Lower leg skin (tissue), 4 donors: Measurements from ENCODE around the gene IL10. TPM values are rescaled to one million over a fixed set of nuclear protein-coding genes. Genes with fewer than 3 reads are reported as not detected.

Experiments used
- DNase-seq, 2 donors: peaks; one replicate each; pipeline ENCODE4 v3.0.0-alpha.2; 2019; ENCODE audit warnings: low spot score in 2 of 2
- H3K4me3 ChIP-seq: fragments of 200-600 bp; sonication (generic); 2 replicates; pipeline ENCODE4 v1.5.1; 2017; ENCODE audit warnings: mild to moderate bottlenecking, low read depth; ENCODE audit not compliant: poor library complexity, severe bottlenecking
- POLR2A ChIP-seq, 2 donors: fragments of 450-650 bp; IDR thresholded peaks; one replicate each; pipeline ENCODE4 v1.6.1; 2016 to 2017; ENCODE audit warnings: antibody characterized with exemption in 2 of 2, mild to moderate bottlenecking in 1 of 2, moderate library complexity in 1 of 2
- WGBS, 2 donors: methylation state at CpG; one replicate each; pipeline ENCODE4 v1.1.5; 2018; 5-methylcytosine and 5-hydroxymethylcytosine counted together
- intact Hi-C: fragments of 100-400 bp; cut with DNase I; formaldehyde crosslinking; loops from one replicate; pipeline ENCODE4 v1.15.0; 2023; ENCODE audit warnings: low total_unique reads
- total RNA-seq, 4 donors: library from RNA; depleted of rRNA; stranded (reverse); fragments of >200 nt; gene quantifications; one replicate each; pipeline ENCODE4 v1.1.0, GENCODE V29; 2016
- TF ChIP-seq, protein P1 (sequence below), 3 donors: fragments of 450-650 bp; IDR thresholded peaks; one replicate each; pipeline ENCODE4 v1.5.1; 2016; ENCODE audit warnings: antibody characterized with exemption in 3 of 3, mild to moderate bottlenecking in 3 of 3, moderate library complexity in 2 of 3

The IL10 gene
- total RNA-seq: under 1 TPM in 2 of 4 donors, not detected in 2; 0.32 to 0.72 TPM

DNA sequence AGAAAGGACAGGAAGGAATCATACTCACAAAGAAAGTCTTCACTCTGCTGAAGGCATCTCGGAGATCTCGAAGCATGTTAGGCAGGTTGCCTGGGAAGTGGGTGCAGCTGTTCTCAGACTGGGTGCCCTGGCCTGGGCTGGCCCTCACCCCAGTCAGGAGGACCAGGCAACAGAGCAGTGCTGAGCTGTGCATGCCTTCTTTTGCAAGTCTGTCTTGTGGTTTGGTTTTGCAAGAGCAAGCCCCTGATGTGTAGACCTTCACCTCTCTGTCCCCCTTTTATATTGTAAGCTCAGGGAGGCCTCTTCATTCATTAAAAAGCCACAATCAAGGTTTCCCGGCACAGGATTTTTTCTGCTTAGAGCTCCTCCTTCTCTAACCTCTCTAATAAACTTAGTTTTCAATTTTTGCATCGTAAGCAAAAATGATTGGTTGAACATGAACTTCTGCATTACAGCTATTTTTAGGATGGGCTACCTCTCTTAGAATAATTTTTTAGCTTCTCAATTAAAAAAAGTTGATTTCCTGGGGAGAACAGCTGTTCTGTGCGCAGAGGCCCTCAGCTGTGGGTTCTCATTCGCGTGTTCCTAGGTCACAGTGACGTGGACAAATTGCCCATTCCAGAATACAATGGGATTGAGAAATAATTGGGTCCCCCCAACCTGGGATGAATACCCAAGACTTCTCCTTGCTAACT, at the start of gene IL10:
Gene IL10 (minus strand): TSS at position 252 of the 695 bp plus-strand sequence. CDS start 59 bp downstream, at position 193.
- intact Hi-C loops: no loop called here
- H3K4me3 ChIP-seq: no peak within 1 kb of the TSS
- peak in 1 of 2 donors; percentile 31 for DNase-seq
- WGBS, 2 donors: 78 to 81% methylated on average over 8 of the region's 8 CpGs
- no peak for TF ChIP-seq POLR2A (IDR thresholded peaks at IDR 0.05)
- TF ChIP-seq, protein P1, sequence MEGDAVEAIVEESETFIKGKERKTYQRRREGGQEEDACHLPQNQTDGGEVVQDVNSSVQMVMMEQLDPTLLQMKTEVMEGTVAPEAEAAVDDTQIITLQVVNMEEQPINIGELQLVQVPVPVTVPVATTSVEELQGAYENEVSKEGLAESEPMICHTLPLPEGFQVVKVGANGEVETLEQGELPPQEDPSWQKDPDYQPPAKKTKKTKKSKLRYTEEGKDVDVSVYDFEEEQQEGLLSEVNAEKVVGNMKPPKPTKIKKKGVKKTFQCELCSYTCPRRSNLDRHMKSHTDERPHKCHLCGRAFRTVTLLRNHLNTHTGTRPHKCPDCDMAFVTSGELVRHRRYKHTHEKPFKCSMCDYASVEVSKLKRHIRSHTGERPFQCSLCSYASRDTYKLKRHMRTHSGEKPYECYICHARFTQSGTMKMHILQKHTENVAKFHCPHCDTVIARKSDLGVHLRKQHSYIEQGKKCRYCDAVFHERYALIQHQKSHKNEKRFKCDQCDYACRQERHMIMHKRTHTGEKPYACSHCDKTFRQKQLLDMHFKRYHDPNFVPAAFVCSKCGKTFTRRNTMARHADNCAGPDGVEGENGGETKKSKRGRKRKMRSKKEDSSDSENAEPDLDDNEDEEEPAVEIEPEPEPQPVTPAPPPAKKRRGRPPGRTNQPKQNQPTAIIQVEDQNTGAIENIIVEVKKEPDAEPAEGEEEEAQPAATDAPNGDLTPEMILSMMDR (IDR thresholded peaks at IDR 0.05): no peak

DNA sequence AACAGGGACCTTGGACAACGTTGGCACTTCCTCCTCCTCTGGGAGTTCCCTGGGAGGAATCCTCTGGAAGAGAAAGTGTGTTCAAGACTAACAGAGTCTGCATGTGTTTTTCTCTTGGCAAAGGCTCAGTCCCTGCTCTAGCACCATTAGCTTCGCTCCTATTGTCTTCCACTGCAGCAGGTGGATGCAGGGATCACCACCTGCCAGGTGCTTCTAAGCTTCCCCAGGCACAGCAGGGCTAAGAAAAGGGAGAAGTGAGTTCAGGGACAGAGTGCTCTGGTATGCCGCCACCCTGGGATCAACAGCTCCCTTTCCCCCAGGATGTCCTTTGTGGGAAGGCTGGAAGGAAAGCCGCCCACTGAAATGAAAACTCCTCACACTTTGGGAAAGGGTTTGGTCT, 49.2 kb upstream of the IL10 start:
- intact Hi-C loops: no loop called here

DNA sequence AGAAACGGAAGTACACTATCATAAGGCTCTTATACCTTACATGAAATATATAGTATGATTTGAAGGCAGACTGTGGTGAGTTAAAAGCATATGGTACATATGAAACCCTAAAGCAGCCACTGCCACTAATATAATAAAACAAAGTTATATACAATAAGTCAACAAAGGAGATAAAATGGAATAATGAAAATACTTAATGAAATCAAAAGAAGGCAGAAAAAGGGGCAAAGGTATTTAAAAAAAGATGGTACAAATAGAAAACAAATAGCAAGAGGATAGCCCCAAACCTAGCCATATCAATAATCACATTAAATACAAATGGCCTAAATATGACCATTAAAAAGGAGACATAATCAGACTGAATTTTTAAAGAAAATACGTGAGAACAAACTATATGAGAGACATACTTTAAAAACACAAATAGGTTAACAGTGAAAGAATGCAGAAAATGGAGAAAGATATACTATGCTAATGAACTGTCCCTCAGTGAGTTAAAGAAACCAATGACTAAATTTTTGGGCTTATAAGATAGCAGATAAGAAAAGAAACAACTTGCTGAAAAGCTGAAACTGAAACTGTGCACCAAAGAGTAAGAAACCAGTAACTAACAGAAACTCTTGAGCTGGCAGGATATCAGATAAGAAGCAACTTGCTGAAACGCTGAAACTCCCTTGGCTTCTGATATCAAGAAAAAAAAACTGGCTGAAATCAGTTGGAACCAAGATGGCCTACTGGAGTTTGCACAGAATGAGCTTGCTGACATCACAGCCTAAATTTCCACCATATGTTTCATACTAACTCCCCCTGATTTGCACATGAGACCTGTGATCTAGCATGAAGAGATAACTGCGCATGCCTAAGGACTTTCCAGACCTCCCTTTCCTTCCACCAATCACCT, 44.3 kb upstream of the IL10 start:
- 60 to 69% methylated on average over 4 of the region's 4 CpGs for WGBS, 2 donors
- intact Hi-C loops: no loop called here
- no peak overlapping the region for H3K4me3 ChIP-seq
- TF ChIP-seq, protein P1 (IDR thresholded peaks at IDR 0.05): no peak
- no peak for TF ChIP-seq POLR2A (IDR thresholded peaks at IDR 0.05)
- no peak for DNase-seq

More for the DNA sequence above, 49.2 kb upstream of the IL10 start:
- TF ChIP-seq, protein P1 (IDR thresholded peaks at IDR 0.05): no peak
- no peak for TF ChIP-seq POLR2A (IDR thresholded peaks at IDR 0.05)
- no peak for DNase-seq
- H3K4me3 ChIP-seq: no peak overlapping the region
- WGBS, 2 donors: 64 to 69% methylated on average over 4 of the region's 4 CpGs

DNA sequence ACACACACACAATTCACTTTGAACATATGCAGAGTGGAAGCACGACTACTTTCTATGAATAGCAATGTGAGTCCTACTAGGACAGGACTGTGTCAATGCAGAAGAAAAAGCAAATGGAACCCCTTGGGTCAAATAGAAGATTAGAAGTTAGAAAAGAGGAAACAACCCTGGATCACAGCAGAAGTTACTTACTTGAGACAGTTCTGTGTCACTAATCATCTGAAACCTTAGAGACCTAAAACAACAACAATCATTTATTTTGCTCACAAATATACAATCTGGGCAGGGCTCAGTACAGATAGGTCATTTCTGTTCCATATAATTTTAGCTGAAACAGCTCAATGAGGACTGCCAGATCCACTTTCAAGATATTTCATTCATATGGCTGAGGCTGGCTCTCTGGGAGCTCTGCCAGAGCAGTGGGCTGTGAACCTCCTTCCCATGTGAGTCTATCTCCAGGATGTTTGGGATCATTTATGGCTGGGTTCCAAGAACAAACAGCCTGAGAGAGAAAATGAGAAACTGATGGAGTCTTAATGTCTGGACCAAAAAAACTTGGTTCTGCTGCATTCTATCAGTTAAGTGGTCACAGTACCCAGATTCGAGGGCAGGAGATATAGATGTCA, 42.5 kb upstream of the IL10 start:
- TF ChIP-seq POLR2A (IDR thresholded peaks at IDR 0.05): no peak
- TF ChIP-seq, protein P1 (IDR thresholded peaks at IDR 0.05): no peak
- intact Hi-C loops: no loop called here
- 30 to 48% methylated on average over 2 of the region's 2 CpGs for WGBS, 2 donors
- DNase-seq: no peak
- H3K4me3 ChIP-seq: no peak overlapping the region

DNA sequence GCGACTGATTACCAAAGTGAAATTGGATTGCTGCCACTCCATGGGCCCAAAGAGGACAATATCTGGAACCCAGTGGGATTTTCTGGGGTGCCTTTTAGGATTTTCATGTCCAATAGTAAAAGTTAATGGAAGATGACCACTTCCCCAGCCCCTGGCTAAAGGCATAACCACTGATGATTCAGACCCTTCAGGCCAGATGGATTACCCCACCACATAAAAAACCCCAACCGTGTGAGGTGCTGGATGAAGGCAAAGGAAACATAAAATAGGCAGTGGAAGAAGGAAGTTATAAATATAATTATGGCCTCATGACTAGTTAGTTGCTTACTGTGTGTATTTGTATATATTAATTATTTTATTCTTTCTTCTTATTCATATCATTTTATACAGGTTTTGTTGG, 40.2 kb upstream of the IL10 start:
- intact Hi-C loops: no loop called here
- TF ChIP-seq POLR2A (IDR thresholded peaks at IDR 0.05): no peak
- TF ChIP-seq, protein P1 (IDR thresholded peaks at IDR 0.05): no peak
- no peak for DNase-seq
- 82% methylated on average over 2 of the region's 2 CpGs for WGBS, 2 donors
- no peak overlapping the region for H3K4me3 ChIP-seq
